ENCODE results near the gene EIF4G1. TPM values are rescaled to one million over a fixed set of nuclear protein-coding genes. Genes with fewer than 3 reads are reported as not detected.

Gene EIF4G1
- total RNA-seq, 1 donor from 2014 or later = 192 TPM

DNA sequence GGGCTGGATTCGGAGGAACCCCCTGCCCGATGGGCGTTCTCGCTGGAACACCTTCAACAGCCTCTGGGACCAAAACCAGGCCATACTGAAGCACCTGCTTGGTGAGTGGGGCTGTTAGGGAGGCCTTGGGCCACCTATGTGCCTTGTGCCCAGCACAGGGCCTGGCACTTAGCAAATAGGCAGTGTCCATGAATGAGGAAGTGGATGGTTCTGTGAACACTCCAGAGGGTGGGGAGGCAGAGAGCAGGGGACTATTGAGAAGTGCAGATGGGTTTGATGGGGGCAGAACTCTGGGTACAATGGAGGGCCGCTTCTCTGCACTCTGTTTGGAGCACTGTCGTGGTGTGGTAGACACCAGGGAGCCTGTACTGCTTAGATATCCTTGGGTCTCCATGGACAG is 37.0 kb upstream of the EIF4G1 start:
- Histone ChIP-seq H3K27me3 (peaks cover 13% of the 10 kb centered on the region), H3K27ac (no peak overlapping the region), H3K36me3 (no peaks in the 10 kb centered on the region), H3K4me3 (no peak overlapping the region), H3K4me1 (no peaks in the 10 kb centered on the region), H3K9me3 (no peaks in the 10 kb centered on the region)
- DNase-seq (ENCODE audit: low spot score in 2 of 2) = no peak
- intact Hi-C loops (cut with DNase I) = no loop called here
- TF ChIP-seq, protein P1, sequence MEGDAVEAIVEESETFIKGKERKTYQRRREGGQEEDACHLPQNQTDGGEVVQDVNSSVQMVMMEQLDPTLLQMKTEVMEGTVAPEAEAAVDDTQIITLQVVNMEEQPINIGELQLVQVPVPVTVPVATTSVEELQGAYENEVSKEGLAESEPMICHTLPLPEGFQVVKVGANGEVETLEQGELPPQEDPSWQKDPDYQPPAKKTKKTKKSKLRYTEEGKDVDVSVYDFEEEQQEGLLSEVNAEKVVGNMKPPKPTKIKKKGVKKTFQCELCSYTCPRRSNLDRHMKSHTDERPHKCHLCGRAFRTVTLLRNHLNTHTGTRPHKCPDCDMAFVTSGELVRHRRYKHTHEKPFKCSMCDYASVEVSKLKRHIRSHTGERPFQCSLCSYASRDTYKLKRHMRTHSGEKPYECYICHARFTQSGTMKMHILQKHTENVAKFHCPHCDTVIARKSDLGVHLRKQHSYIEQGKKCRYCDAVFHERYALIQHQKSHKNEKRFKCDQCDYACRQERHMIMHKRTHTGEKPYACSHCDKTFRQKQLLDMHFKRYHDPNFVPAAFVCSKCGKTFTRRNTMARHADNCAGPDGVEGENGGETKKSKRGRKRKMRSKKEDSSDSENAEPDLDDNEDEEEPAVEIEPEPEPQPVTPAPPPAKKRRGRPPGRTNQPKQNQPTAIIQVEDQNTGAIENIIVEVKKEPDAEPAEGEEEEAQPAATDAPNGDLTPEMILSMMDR (IDR thresholded peaks at IDR 0.05) = no peak

DNA sequence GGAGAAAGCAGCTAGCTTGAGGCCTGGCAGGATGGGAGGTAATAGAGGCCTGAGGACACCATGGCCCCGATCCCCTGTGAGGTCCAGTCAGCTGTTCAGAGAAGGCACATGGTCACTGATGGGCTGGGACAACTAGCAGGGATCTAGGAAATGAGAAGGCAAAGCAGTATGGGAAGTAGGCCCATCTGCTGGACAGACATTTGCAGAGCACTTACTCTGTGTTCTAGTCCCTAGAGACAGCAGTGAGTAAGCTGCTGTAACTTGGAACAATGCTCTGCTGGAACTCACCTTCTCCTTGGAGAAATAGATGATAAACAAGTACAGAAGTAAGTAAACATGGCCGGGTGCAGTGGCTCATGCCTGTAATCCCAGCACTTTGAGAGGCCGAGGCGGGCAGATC is 31.5 kb upstream of the EIF4G1 start:
- no peaks in the 10 kb centered on the region for H3K9me3 ChIP-seq
- intact Hi-C loops (cut with DNase I) = no loop called here

DNA sequence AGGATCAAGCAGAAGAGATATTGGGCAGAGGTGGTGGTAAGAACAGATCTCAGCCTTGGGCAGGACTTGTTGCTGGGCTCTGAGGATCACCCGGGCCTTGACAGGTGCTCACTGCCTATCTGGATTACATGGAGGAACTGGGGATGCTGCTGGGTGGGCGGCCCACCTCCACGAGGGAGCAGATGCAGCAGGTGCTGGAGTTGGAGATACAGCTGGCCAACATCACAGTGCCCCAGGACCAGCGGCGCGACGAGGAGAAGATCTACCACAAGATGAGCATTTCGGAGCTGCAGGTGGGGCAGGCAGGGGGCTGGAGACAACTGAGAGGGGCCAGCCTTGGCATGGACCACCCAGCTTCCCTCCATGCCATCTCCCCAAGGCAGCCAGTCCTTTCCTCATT is 30.7 kb upstream of the EIF4G1 start:
- Histone ChIP-seq H3K4me3 (no peak overlapping the region), H3K9me3 (no peaks in the 10 kb centered on the region), H3K4me1 (no peaks in the 10 kb centered on the region), H3K27me3 (no peaks in the 10 kb centered on the region), H3K36me3 (no peaks in the 10 kb centered on the region), H3K27ac (no peak overlapping the region)
- TF ChIP-seq, protein P1 (IDR thresholded peaks at IDR 0.05) = no peak
- no peak for DNase-seq (ENCODE audit: low spot score in 2 of 2)
- intact Hi-C loops (cut with DNase I) = no loop called here

More for the DNA sequence above, 31.5 kb upstream of the EIF4G1 start:
- H3K4me1 ChIP-seq = no peaks in the 10 kb centered on the region
- no peak overlapping the region for H3K4me3 ChIP-seq
- no peak for DNase-seq (ENCODE audit: low spot score in 2 of 2)
- TF ChIP-seq, protein P1 (IDR thresholded peaks at IDR 0.05) = no peak
- H3K36me3 ChIP-seq = no peaks in the 10 kb centered on the region
- H3K27ac ChIP-seq = no peak overlapping the region
- H3K27me3 ChIP-seq = no peaks in the 10 kb centered on the region

DNA sequence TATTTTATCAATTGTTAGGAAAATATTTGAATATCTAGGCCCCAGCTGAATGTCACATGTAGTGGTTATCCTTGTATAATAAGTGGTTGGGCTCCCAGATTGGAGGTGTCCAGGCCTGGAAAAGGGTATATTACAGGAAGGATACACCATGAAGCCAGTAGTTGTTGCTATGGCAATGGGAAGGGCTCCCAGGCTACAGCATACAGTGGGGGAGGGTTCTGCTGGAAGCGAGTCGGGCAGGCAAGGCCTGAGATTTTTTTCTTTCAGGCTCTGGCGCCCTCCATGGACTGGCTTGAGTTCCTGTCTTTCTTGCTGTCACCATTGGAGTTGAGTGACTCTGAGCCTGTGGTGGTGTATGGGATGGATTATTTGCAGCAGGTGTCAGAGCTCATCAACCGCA is 29.7 kb upstream of the EIF4G1 start:
- no peak for DNase-seq (ENCODE audit: low spot score in 2 of 2)
- H3K4me1 ChIP-seq = no peaks in the 10 kb centered on the region
- intact Hi-C loops (cut with DNase I) = loop anchor here (5.0 kb wide), 1 partner anchor 258 kb away; no protein-coding TSS in a partner anchor
- TF ChIP-seq, protein P1 (IDR thresholded peaks at IDR 0.05) = no peak
- H3K27ac ChIP-seq = no peak overlapping the region
- H3K36me3 ChIP-seq = no peaks in the 10 kb centered on the region
- H3K4me3 ChIP-seq = no peak overlapping the region
- H3K9me3 ChIP-seq = no peaks in the 10 kb centered on the region
- H3K27me3 ChIP-seq = no peaks in the 10 kb centered on the region

DNA sequence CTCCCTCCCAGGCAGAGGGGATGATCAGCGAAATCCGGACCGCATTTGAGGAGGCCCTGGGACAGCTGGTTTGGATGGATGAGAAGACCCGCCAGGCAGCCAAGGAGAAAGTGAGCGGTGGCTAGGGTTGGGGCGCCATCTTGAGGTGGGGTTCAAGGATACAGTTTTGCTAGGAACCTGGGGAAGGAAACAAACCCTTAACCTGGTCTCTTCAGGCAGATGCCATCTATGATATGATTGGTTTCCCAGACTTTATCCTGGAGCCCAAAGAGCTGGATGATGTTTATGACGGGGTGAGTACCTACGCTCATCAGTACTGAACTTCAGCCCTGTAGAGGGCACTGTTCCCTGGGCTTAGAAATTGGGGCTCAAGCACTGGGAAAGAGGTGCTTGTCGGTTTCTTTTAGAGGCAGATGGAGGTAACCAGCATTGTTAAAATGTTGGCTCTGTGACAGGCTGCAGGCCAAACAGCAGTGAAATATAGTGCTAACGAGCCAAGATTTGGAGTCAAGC is 24.9 kb upstream of the EIF4G1 start:
- intact Hi-C loops (cut with DNase I) = loop anchor here (5.0 kb wide), 1 partner anchor 253 kb away; no protein-coding TSS in a partner anchor
- Histone ChIP-seq H3K9me3 (no peaks in the 10 kb centered on the region), H3K4me1 (no peaks in the 10 kb centered on the region), H3K27me3 (no peaks in the 10 kb centered on the region), H3K27ac (no peak overlapping the region), H3K4me3 (no peak overlapping the region), H3K36me3 (no peaks in the 10 kb centered on the region)
- TF ChIP-seq, protein P1 (IDR thresholded peaks at IDR 0.05) = peak in 2 of 3 experiments; percentile 27 to 42
- DNase-seq (ENCODE audit: low spot score in 2 of 2) = no peak

DNA sequence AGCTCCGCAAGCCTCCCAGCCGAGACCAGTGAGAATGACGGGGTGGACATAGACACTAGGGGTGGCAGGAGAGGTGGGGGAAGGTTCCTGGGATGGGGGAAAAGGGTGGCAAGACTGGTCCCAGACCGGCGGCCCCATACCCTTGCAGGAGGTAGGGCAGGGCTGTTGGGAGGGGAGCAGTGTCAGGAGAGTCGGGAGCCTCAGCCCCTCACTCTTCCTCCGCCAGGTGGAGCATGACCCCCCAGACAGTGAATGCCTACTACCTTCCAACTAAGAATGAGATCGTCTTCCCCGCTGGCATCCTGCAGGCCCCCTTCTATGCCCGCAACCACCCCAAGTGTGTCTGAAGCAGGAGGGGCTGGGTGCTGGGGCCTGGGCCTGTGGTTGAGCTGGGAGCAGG is 24.1 kb upstream of the EIF4G1 start:
- H3K4me1 ChIP-seq = no peaks in the 10 kb centered on the region
- TF ChIP-seq, protein P1 (IDR thresholded peaks at IDR 0.05) = no peak
- no peak overlapping the region for H3K4me3 ChIP-seq
- H3K9me3 ChIP-seq = no peaks in the 10 kb centered on the region
- no peak overlapping the region for H3K27ac ChIP-seq
- no peaks in the 10 kb centered on the region for H3K36me3 ChIP-seq
- no peaks in the 10 kb centered on the region for H3K27me3 ChIP-seq
- DNase-seq (ENCODE audit: low spot score in 2 of 2) = no peak
- intact Hi-C loops (cut with DNase I) = no loop called here
